Measurements from ENCODE around the gene CDYL2. TPM values are rescaled to one million over a fixed set of nuclear protein-coding genes. Genes with fewer than 3 reads are reported as not detected.
A peak's percentile ranks its signal among the peaks of the same experiment; 100 is the strongest.

CDYL2 gene
- total RNA-seq, 2 experiments from 2014 or later, result 7.4 to 9.7 TPM

- Mint-ChIP-seq H3K27ac (no peak overlapping the region), H3K4me1 (peaks cover 40% of the 10 kb centered on the region), H3K4me3 (no peak overlapping the region), H3K27me3 (peaks cover 3% of the 10 kb centered on the region), H3K36me3 (peaks cover 6% of the 10 kb centered on the region), H3K9me3 (peaks cover 12% of the 10 kb centered on the region)
- no peak for DNase-seq
Measured at GRCh38 chr16:80586476-80586875, 217.9 kb downstream of the CDYL2 start.

- Mint-ChIP-seq H3K9me3 (peaks cover 12% of the 10 kb centered on the region), H3K27me3 (peaks cover 3% of the 10 kb centered on the region), H3K4me1 (peaks cover 40% of the 10 kb centered on the region), H3K36me3 (peaks cover 9% of the 10 kb centered on the region), H3K4me3 (no peak overlapping the region), H3K27ac (no peak overlapping the region)
- DNase-seq, result no peak
Measured at GRCh38 chr16:80585764-80586163, 218.6 kb downstream of the CDYL2 start.

GRCh38 chr16:80583466-80583865 is 220.9 kb downstream of the CDYL2 start:
- Mint-ChIP-seq H3K27me3 (peaks cover 3% of the 10 kb centered on the region), H3K36me3 (peaks cover 8% of the 10 kb centered on the region), H3K9me3 (peaks cover 10% of the 10 kb centered on the region), H3K4me3 (no peak overlapping the region), H3K4me1 (peaks cover 45% of the 10 kb centered on the region), H3K27ac (peak overlapping the region; percentile 32)
- DNase-seq, result peak; percentile 59

GRCh38 chr16:80580109-80580832 is 224.1 kb downstream of the CDYL2 start:
- H3K27ac Mint-ChIP-seq, result peak overlapping the region; percentile 95
- H3K27me3 Mint-ChIP-seq, result no peaks in the 10 kb centered on the region
- peaks cover 6% of the 10 kb centered on the region for H3K9me3 Mint-ChIP-seq
- DNase-seq, result peak; percentile 73
- H3K36me3 Mint-ChIP-seq, result peaks cover 4% of the 10 kb centered on the region
- H3K4me3 Mint-ChIP-seq, result peak overlapping the region; percentile 77
- peaks cover 38% of the 10 kb centered on the region for H3K4me1 Mint-ChIP-seq

- Mint-ChIP-seq H3K36me3 (peaks cover 4% of the 10 kb centered on the region), H3K9me3 (peaks cover 1% of the 10 kb centered on the region), H3K4me3 (no peak overlapping the region)
Measured at GRCh38 chr16:80577485-80578280, 226.7 kb downstream of the CDYL2 start.

GRCh38 chr16:80576343-80576912 is 228.0 kb downstream of the CDYL2 start:
- H3K4me1 Mint-ChIP-seq, result peaks cover 17% of the 10 kb centered on the region
- H3K36me3 Mint-ChIP-seq, result peaks cover 4% of the 10 kb centered on the region
- no peak overlapping the region for H3K27ac Mint-ChIP-seq
- H3K4me3 Mint-ChIP-seq, result no peak overlapping the region
- peaks cover 5% of the 10 kb centered on the region for H3K9me3 Mint-ChIP-seq
- no peak for DNase-seq
- H3K27me3 Mint-ChIP-seq, result no peaks in the 10 kb centered on the region

More at GRCh38 chr16:80577485-80578280, 226.7 kb downstream of the CDYL2 start:
- no peak for DNase-seq
- peaks cover 20% of the 10 kb centered on the region for H3K4me1 Mint-ChIP-seq
- H3K27ac Mint-ChIP-seq, result no peak overlapping the region
- no peaks in the 10 kb centered on the region for H3K27me3 Mint-ChIP-seq

GRCh38 chr16:80573700-80574120 is 230.7 kb downstream of the CDYL2 start:
- Mint-ChIP-seq H3K27ac (no peak overlapping the region), H3K27me3 (no peaks in the 10 kb centered on the region), H3K4me3 (no peak overlapping the region), H3K9me3 (peaks cover 8% of the 10 kb centered on the region), H3K36me3 (no peaks in the 10 kb centered on the region), H3K4me1 (peaks cover 22% of the 10 kb centered on the region)
- no peak for DNase-seq

GRCh38 chr16:80570106-80570478 is 234.3 kb downstream of the CDYL2 start:
- H3K36me3 Mint-ChIP-seq, result peaks cover 1% of the 10 kb centered on the region
- H3K27ac Mint-ChIP-seq, result peak overlapping the region; percentile 80
- peak; percentile 46 for DNase-seq
- H3K9me3 Mint-ChIP-seq, result peaks cover 8% of the 10 kb centered on the region
- H3K27me3 Mint-ChIP-seq, result no peaks in the 10 kb centered on the region
- H3K4me1 Mint-ChIP-seq, result peaks cover 22% of the 10 kb centered on the region
- H3K4me3 Mint-ChIP-seq, result peak overlapping the region; percentile 4

- H3K27me3 Mint-ChIP-seq, result no peaks in the 10 kb centered on the region
- peaks cover 1% of the 10 kb centered on the region for H3K36me3 Mint-ChIP-seq
- peak overlapping the region; percentile 80 for H3K27ac Mint-ChIP-seq
- peaks cover 8% of the 10 kb centered on the region for H3K9me3 Mint-ChIP-seq
- peak overlapping the region; percentile 4 for H3K4me3 Mint-ChIP-seq
- H3K4me1 Mint-ChIP-seq, result peaks cover 27% of the 10 kb centered on the region
- peak; percentile 81 for DNase-seq
Measured at GRCh38 chr16:80569440-80570105, 234.8 kb downstream of the CDYL2 start.

GRCh38 chr16:80564394-80564793 is 240.0 kb downstream of the CDYL2 start:
- no peaks in the 10 kb centered on the region for H3K9me3 Mint-ChIP-seq
- peaks cover 20% of the 10 kb centered on the region for H3K4me1 Mint-ChIP-seq
- H3K27ac Mint-ChIP-seq, result peak overlapping the region; percentile 36
- peaks cover 1% of the 10 kb centered on the region for H3K36me3 Mint-ChIP-seq
- no peak for DNase-seq
- H3K4me3 Mint-ChIP-seq, result no peak overlapping the region
- H3K27me3 Mint-ChIP-seq, result no peaks in the 10 kb centered on the region

- Mint-ChIP-seq H3K36me3 (peaks cover 1% of the 10 kb centered on the region), H3K27me3 (no peaks in the 10 kb centered on the region), H3K4me3 (no peak overlapping the region), H3K9me3 (no peaks in the 10 kb centered on the region), H3K27ac (no peak overlapping the region), H3K4me1 (peaks cover 12% of the 10 kb centered on the region)
- DNase-seq, result no peak
Measured at GRCh38 chr16:80563066-80563465, 241.3 kb downstream of the CDYL2 start.

GRCh38 chr16:80559369-80559768 is 245.0 kb downstream of the CDYL2 start:
- Mint-ChIP-seq H3K4me1 (peaks cover 7% of the 10 kb centered on the region), H3K27ac (no peak overlapping the region), H3K27me3 (no peaks in the 10 kb centered on the region), H3K36me3 (no peaks in the 10 kb centered on the region), H3K4me3 (no peak overlapping the region), H3K9me3 (no peaks in the 10 kb centered on the region)
- no peak for DNase-seq

GRCh38 chr16:80557037-80557436 is 247.4 kb downstream of the CDYL2 start:
- no peak overlapping the region for H3K27ac Mint-ChIP-seq
- H3K4me3 Mint-ChIP-seq, result no peak overlapping the region
- no peaks in the 10 kb centered on the region for H3K36me3 Mint-ChIP-seq
- DNase-seq, result no peak
- H3K9me3 Mint-ChIP-seq, result no peaks in the 10 kb centered on the region
- peaks cover 12% of the 10 kb centered on the region for H3K4me1 Mint-ChIP-seq
- no peaks in the 10 kb centered on the region for H3K27me3 Mint-ChIP-seq

- Mint-ChIP-seq H3K27me3 (no peaks in the 10 kb centered on the region), H3K36me3 (no peaks in the 10 kb centered on the region), H3K27ac (no peak overlapping the region), H3K9me3 (no peaks in the 10 kb centered on the region), H3K4me1 (peaks cover 12% of the 10 kb centered on the region), H3K4me3 (no peak overlapping the region)
- DNase-seq, result no peak
Measured at GRCh38 chr16:80556481-80556880, 247.9 kb downstream of the CDYL2 start.

- peaks cover 12% of the 10 kb centered on the region for H3K4me1 Mint-ChIP-seq
- no peak overlapping the region for H3K4me3 Mint-ChIP-seq
- no peak overlapping the region for H3K27ac Mint-ChIP-seq
- H3K9me3 Mint-ChIP-seq, result no peaks in the 10 kb centered on the region
- no peaks in the 10 kb centered on the region for H3K36me3 Mint-ChIP-seq
- H3K27me3 Mint-ChIP-seq, result no peaks in the 10 kb centered on the region
- DNase-seq, result no peak
Measured at GRCh38 chr16:80554033-80554432, 250.4 kb downstream of the CDYL2 start.

Data from activated naive CD8-positive, alpha-beta T cell treated with anti-CD3 and anti-CD28 coated beads for 36 hours (primary cell).